OCI-LY3 (cell line): ENCODE data around the gene MAPK13.

Experiments
- H2AFZ ChIP-seq: fragments of 200-600, 300-600 bp; shearing (Covaris generic); 2 replicates; pipeline ENCODE4 v1.6.0; 2014; ENCODE audit warnings: antibody characterized with exemption, low read depth, low read length
- H3K27ac ChIP-seq: fragments of 200-600, 300-600 bp; sonication (generic); 2 replicates; pipeline ENCODE4 v1.5.1; 2014; ENCODE audit warnings: mild to moderate bottlenecking, low read length, moderate library complexity, mixed read lengths
- H3K27me3 ChIP-seq: fragments of 200-600, 300-600 bp; sonication (generic); 2 replicates; pipeline ENCODE4 v1.6.1; 2014; ENCODE audit warnings: low read depth, low read length, mixed read lengths
- H3K36me3 ChIP-seq: fragments of 200-600, 300-600 bp; sonication (generic); replicated peaks from 2 replicates; pipeline ENCODE3; 2014; ENCODE audit warnings: low read depth, low read length, mixed read lengths
- H3K4me1 ChIP-seq: fragments of 300-600, 200-600 bp; sonication (generic); 2 replicates; pipeline ENCODE4 v1.6.1; 2014; ENCODE audit warnings: low read length, mixed read lengths
- H3K4me2 ChIP-seq: fragments of 200-600, 300-600 bp; sonication (generic); 2 replicates; pipeline ENCODE4 v1.6.1; 2014; ENCODE audit warnings: low read length, mixed read lengths
- H3K4me3 ChIP-seq: fragments of 300-600, 200-600 bp; sonication (generic); 2 replicates; pipeline ENCODE4 v1.5.1; 2014; ENCODE audit warnings: antibody characterized with exemption, mild to moderate bottlenecking, low read length, moderate library complexity
- H3K79me2 ChIP-seq: fragments of 300-600, 200-600 bp; shearing (Covaris generic); 2 replicates; pipeline ENCODE4 v1.6.1; 2014; ENCODE audit warnings: mild to moderate bottlenecking, low read length, mixed read lengths
- H3K9ac ChIP-seq: fragments of 300-600, 200-600 bp; shearing (Covaris generic); 2 replicates; pipeline ENCODE4 v1.6.0; 2014; ENCODE audit warnings: mild to moderate bottlenecking, low read length, moderate library complexity
- H3K9me3 ChIP-seq: fragments of 200-600, 300-600 bp; shearing (Covaris generic); 2 replicates; pipeline ENCODE4 v1.6.1; 2014; ENCODE audit warnings: low read length, mixed read lengths; ENCODE audit not compliant: insufficient read depth
- H4K20me1 ChIP-seq: fragments of 200-600, 300-600 bp; sonication (generic); 2 replicates; pipeline ENCODE4 v1.6.1; 2016; ENCODE audit warnings: low read length, mixed read lengths; ENCODE audit not compliant: insufficient read depth
- CTCF ChIP-seq: fragments of 200-600, 300-600 bp; sonication (generic); IDR thresholded peaks from 2 replicates; pipeline ENCODE4 v1.5.1; 2014; ENCODE audit warnings: antibody characterized with exemption, low read length, low read depth
- EZH2phosphoT487 ChIP-seq: fragments of 200-600 bp; shearing (Covaris generic); IDR thresholded peaks from 2 replicates; pipeline ENCODE4 v1.6.1; 2018; ENCODE audit warnings: antibody characterized with exemption, mixed run types, low read depth

MAPK13 gene

GRCh38 chr6:36120539-36120938 is 9.8 kb upstream of the MAPK13 start:
- Histone ChIP-seq H2AFZ (no peak overlapping the region), H3K27ac (no peak overlapping the region), H3K4me3 (no peak overlapping the region), H3K36me3 (peaks cover 7% of the 10 kb centered on the region), H3K4me2 (0 out of 2 replicates have a peak overlapping the region, but pooled peaks have one; percentile 3), H4K20me1 (no peaks in the 10 kb centered on the region), H3K4me1 (peaks cover 18% of the 10 kb centered on the region), H3K9ac (no peak overlapping the region), H3K9me3 (no peaks in the 10 kb centered on the region), H3K27me3 (no peaks in the 10 kb centered on the region), H3K79me2 (no peaks in the 10 kb centered on the region)
- TF ChIP-seq EZH2phosphoT487 (no peak), CTCF (no peak)

GRCh38 chr6:36120979-36121786 is 9.1 kb upstream of the MAPK13 start:
- H3K9ac ChIP-seq = no peak overlapping the region
- H3K4me1 ChIP-seq = peaks cover 12% of the 10 kb centered on the region
- H3K4me2 ChIP-seq = 0 out of 2 replicates have a peak overlapping the region, but pooled peaks have one; percentile 3
- H3K79me2 ChIP-seq = no peaks in the 10 kb centered on the region
- TF ChIP-seq CTCF (no peak), EZH2phosphoT487 (no peak)
- H3K9me3 ChIP-seq = no peaks in the 10 kb centered on the region
- H3K27me3 ChIP-seq = peaks cover under 1% of the 10 kb centered on the region; the same call in 1 of the 2 replicates
- H2AFZ ChIP-seq = no peak overlapping the region
- H3K27ac ChIP-seq = no peak overlapping the region
- H3K4me3 ChIP-seq = no peak overlapping the region
- H3K36me3 ChIP-seq = peaks cover 7% of the 10 kb centered on the region
- H4K20me1 ChIP-seq = no peaks in the 10 kb centered on the region

- Histone ChIP-seq H3K4me1 (peaks cover 12% of the 10 kb centered on the region), H3K4me2 (no peak overlapping the region), H3K79me2 (no peaks in the 10 kb centered on the region), H3K4me3 (no peak overlapping the region), H2AFZ (no peak overlapping the region), H4K20me1 (no peaks in the 10 kb centered on the region), H3K27me3 (peaks cover 3% of the 10 kb centered on the region; the same call in 1 of the 2 replicates), H3K27ac (no peak overlapping the region), H3K9me3 (no peaks in the 10 kb centered on the region), H3K36me3 (no peaks in the 10 kb centered on the region), H3K9ac (no peak overlapping the region)
- no peak for TF ChIP-seq EZH2phosphoT487
- TF ChIP-seq CTCF = no peak
Measured at GRCh38 chr6:36121787-36122494, 8.4 kb upstream of the MAPK13 start.

- H3K27ac ChIP-seq = no peak overlapping the region
- no peaks in the 10 kb centered on the region for H3K9me3 ChIP-seq
- H4K20me1 ChIP-seq = no peaks in the 10 kb centered on the region
- no peaks in the 10 kb centered on the region for H3K79me2 ChIP-seq
- peaks cover 3% of the 10 kb centered on the region; the same call in 1 of the 2 replicates for H3K27me3 ChIP-seq
- peaks cover 12% of the 10 kb centered on the region for H3K4me1 ChIP-seq
- no peak overlapping the region for H3K4me3 ChIP-seq
- H3K36me3 ChIP-seq = no peaks in the 10 kb centered on the region
- no peak overlapping the region for H3K4me2 ChIP-seq
- H3K9ac ChIP-seq = no peak overlapping the region
- H2AFZ ChIP-seq = no peak overlapping the region
- TF ChIP-seq EZH2phosphoT487 = no peak
- no peak for TF ChIP-seq CTCF
Measured at GRCh38 chr6:36122495-36123269, 7.6 kb upstream of the MAPK13 start.
